ELR (cell line): ENCODE results near the gene CCL3.
A peak's percentile ranks its signal among the peaks of the same experiment; 100 is the strongest.
"Not testable (repeated sequence)": the region's sequence is repeated elsewhere in the genome, so short reads cannot be mapped to it uniquely, and the experiment has no call there.

Experiments
- DNase-seq: peaks from one replicate; pipeline ENCODE4 v3.0.0-alpha.2; 2015; ENCODE audit warnings: low read depth

CCL3 gene

GRCh38 chr17:36085765-36086164 is 4.2 kb downstream of the CCL3 start:
- no peak for DNase-seq

- DNase-seq = not testable (repeated sequence)
Measured at GRCh38 chr17:36083691-36084090, 6.3 kb downstream of the CCL3 start.

- not testable (repeated sequence) for DNase-seq
Measured at GRCh38 chr17:36082482-36083120, 7.3 kb downstream of the CCL3 start.

DNA sequence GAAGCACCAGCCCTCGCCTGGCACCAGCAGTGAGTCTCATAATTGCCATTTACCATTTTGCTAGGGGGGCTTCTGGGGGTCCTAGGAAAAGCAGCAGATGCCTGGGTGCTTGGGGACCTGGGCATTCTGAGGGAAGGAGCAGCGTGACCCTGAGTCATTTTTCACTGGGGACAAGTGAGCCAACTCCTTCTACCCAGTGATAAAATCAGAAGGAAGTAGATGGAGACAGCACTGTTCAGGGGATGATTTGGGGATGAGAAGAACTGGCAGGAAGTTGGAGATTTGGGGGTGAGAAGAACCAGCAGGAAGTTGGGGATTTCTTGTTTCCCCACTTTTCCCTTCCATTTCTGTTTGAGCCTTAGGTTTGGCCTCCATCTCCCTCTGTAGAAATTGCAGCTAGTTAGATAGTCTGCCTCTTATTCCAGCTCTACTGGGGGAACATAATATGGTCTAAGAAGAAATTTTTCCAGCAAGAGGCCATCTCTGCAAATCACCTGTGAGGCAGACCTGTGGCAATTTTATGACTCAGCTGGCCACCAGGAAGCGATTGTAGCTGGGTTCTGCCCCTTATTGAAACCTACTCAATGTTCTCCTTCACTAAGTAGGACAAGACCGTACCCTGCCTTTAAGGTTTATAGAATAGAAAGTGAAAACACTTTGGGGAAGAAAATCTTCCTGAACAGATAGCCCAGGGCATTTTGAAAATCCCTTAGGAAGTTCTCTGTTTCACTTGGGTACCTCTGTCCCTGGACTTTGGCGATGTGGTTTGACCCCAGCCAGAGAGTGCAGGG is 8.1 kb downstream of the CCL3 start:
- not testable (repeated sequence) for DNase-seq

GRCh38 chr17:36074365-36074764 is 15.6 kb downstream of the CCL3 start:
- no peak for DNase-seq

- DNase-seq = peak; percentile 48
Measured at GRCh38 chr17:36072431-36073121, 17.4 kb downstream of the CCL3 start.

GRCh38 chr17:36071751-36072150 is 18.2 kb downstream of the CCL3 start:
- DNase-seq = no peak

DNA sequence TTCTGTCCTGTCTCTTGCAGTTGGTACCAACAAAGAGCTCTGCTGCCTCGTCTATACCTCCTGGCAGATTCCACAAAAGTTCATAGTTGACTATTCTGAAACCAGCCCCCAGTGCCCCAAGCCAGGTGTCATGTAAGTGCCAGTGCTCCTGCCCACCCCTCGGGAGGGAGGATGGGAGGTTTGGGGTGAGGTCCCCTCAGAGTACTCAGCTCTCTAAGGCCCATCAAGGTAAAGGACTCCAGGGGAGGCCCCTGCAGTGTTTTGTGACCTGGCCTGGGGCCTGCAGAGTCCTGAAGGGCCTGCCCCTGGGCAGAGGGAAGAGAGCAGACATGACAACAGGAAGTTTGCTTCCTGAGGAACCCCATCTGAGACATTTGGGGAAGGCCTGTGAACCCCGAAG is 19.5 kb downstream of the CCL3 start:
- DNase-seq = no peak

- DNase-seq = no peak
Measured at GRCh38 chr17:36069136-36069535, 20.8 kb downstream of the CCL3 start.

DNA sequence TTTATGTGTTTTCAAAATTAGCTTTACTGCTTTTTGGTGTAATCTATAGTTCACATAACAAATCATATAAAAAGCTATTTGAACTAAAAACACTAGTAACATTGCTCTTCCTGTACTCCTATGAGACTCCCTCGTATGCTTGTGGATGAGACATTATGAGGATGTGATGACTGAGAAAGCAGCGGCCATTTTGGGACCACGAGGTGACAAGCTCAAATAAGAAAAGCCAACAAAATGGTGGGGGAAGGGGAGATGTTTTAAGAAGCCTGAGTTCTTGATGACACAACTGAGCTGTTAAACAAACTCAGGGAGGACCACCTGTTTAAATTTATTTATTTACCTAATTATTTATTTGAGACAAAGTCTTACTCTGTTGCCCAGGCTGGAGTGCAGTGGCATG is 21.4 kb downstream of the CCL3 start:
- no peak for DNase-seq

GRCh38 chr17:36066365-36066985 is 23.5 kb downstream of the CCL3 start:
- DNase-seq = no peak

DNA sequence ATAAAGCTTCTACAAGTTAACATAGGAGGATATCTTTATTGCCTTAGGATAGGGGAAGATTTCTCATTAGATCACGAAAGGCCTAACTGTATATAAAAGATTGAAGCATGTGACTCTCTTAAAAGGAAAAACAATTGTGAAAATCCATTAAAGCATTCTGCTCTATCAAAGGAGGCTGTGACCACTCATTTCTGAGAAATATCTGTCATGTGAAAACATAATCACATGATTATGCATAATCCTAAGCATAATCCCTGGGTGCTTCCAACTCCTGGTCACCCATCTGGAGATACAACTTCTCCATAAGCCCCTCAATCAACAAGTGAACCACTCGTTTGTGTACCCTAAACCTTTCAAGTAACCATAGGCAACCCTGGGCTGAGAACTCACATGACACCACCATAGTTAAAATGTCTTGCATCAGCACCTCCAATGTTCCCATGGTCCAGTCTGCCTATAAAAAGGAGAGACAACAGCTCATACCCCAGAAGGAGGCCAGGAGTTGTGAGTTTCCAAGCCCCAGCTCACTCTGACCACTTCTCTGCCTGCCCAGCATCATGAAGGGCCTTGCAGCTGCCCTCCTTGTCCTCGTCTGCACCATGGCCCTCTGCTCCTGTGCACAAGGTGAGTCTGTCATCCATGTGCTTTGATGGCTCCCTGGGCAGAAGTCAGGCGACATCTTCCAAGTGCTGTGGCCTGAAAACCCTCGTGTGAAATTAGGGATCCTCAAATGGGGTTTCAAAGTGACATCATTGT is 26.0 kb downstream of the CCL3 start, which contains the start of gene CCL18:
Gene CCL18 (plus strand): TSS at position 487 of the 756 bp plus-strand sequence. CDS start 71 bp downstream, at position 558.
- DNase-seq = no peak

DNA sequence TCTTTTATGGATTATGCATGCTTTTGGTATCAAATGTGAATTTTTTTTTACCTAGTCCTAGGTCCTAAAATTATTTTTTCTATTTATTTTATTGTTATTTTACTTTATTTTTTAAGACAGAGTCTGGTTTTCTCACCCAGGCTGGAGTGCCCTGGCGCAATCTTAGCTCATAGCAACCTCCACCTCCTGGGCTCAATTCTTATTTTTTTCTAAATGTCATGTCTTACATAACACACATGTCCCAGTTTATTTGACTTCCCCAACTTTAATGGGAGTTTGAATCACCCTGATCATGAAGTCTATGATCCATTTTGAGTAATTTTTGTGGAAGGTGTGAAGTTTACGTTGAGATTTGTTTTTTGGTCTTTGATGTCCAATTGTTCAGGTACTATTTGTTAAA is 29.1 kb downstream of the CCL3 start:
- no peak for DNase-seq

DNA sequence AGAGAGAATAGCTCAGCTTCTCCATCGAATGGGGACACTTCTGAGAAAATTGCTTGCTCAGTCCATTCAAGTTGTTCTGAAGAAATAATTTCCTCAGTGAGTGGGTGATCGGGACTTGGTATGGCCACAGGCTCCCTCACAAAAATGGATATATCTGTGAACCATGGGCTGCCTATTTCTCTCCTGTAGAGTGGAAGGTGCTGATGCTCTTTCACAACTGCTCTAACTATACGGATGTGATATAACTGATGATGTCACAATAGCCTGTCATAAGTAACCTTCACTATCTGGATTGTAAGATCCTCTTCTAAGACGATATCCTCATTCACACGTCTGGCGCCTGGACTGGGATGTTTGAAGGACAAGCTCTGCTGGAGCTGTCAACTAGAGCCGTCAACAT is 30.5 kb downstream of the CCL3 start:
- no peak for DNase-seq

GRCh38 chr17:36057911-36058310 is 32.0 kb downstream of the CCL3 start:
- DNase-seq = no peak

DNA sequence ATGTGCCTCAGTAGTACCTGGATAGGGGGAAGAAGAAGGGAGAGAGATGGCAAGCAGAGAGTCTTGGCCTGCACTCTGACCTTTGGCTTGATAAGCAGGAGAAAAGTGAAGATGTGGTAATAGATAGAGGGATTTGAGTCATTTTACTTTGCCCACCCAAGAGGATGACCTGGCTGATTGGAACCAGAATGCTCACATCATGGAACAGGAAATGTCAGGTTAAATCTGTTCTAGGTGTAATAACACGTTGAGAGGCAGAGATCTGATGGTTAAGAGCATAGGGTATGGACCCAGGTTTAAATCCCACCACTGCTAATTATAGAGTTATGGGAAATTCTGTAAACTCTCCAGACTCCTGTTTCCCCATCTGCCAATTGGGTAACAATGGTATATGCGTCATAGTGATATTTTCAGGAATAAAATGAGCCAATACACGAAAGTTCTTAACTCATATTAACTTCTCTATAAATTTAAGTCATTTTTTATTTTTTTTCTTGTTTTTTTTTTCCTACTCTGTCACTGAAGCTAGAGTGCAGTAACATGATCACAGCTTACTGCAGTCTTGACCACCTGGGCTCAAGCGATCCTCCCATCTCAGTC is 33.9 kb downstream of the CCL3 start:
- no peak for DNase-seq

- no peak for DNase-seq
Measured at GRCh38 chr17:36055171-36055570, 34.8 kb downstream of the CCL3 start.

DNA sequence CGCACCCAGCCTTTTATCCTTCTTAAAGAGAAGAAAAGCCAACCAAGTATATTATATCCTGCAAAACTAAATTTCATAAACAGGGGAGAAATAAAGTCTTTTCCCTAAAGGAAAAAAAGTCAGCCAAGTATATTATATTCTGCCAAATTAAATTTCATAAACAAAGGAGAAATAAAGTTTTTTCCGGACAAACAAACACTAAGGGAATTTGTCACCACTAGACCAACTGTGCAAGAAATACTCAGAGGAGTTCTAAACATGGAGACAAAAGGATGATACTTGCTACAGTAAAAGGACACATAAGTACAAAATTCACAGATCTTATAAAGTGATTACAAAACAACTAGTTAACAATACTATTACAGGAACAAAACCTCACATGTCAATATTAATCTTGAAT is 40.3 kb downstream of the CCL3 start:
- no peak for DNase-seq

DNA sequence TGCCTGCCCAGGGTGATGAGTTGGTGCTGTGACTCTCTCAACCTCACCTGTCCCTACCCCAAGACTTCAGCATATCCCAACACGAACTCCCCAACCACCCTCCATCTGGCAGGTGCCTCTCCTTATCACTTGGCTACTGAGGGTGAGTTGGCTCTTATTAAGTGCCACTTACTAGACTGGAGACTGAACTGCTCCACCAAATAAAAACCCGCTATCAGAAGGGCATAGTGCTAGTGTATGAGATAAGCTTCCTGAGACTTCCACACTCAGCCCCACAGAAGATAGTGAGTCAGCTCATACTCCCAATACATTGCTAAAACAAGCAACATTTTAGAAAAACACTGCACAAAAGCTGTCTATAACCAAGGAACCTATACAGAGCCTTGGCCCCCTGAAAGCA is 41.9 kb downstream of the CCL3 start:
- DNase-seq = no peak
